DOHH2 (cell line): ENCODE data around the gene SPSB4.

ENCODE experiments used
- H3F3A ChIP-seq: fragments of 200-600 bp; sonication (generic), shearing (Covaris generic); 2 replicates; pipeline ENCODE4 v1.6.0; 2016; ENCODE audit warnings: antibody characterized with exemption, mild to moderate bottlenecking; ENCODE audit not compliant: control insufficient read depth, insufficient read depth
- H3K27ac ChIP-seq: fragments of 200-600 bp; sonication (generic); 2 replicates; pipeline ENCODE4 v1.5.1; 2014; ENCODE audit warnings: low read depth, mild to moderate bottlenecking, low read length, moderate library complexity
- H3K27me3 ChIP-seq: fragments of 200-600 bp; sonication (generic); 2 replicates; pipeline ENCODE4 v1.6.1; 2014; ENCODE audit warnings: mild to moderate bottlenecking, low read length, mixed read lengths; ENCODE audit not compliant: control insufficient read depth
- H3K36me3 ChIP-seq: fragments of 200-600 bp; sonication (generic); 2 replicates; pipeline ENCODE4 v1.6.1; 2014; ENCODE audit warnings: mild to moderate bottlenecking, low read length, moderate library complexity, mixed read lengths; ENCODE audit not compliant: control insufficient read depth
- H3K4me1 ChIP-seq: fragments of 200-600 bp; sonication (generic); 2 replicates; pipeline ENCODE4 v1.6.1; 2014; ENCODE audit warnings: mild to moderate bottlenecking, low read length, mixed read lengths; ENCODE audit not compliant: control insufficient read depth
- H3K4me2 ChIP-seq: fragments of 200-600 bp; sonication (generic); 2 replicates; pipeline ENCODE4 v1.6.0; 2014; ENCODE audit warnings: mild to moderate bottlenecking, low read length, moderate library complexity
- H3K4me3 ChIP-seq: fragments of 200-600 bp; sonication (generic); 2 replicates; pipeline ENCODE4 v1.5.1; 2014; ENCODE audit warnings: mild to moderate bottlenecking, low read length, mixed read lengths
- H3K79me2 ChIP-seq: fragments of 200-600 bp; sonication (generic); 2 replicates; pipeline ENCODE4 v1.6.1; 2014; ENCODE audit warnings: mild to moderate bottlenecking, low read length, mixed read lengths; ENCODE audit not compliant: control insufficient read depth
- H3K9me2 ChIP-seq: fragments of 200-600 bp; sonication (generic); replicated peaks from 2 replicates; pipeline ENCODE4 v1.6.1; 2014; ENCODE audit warnings: mild to moderate bottlenecking, low read length, mixed read lengths; ENCODE audit not compliant: control insufficient read depth
- H3K9me3 ChIP-seq: fragments of 200-600 bp; sonication (generic); 2 replicates; pipeline ENCODE4 v1.6.1; 2014; ENCODE audit warnings: antibody characterized with exemption, low read length, mixed read lengths; ENCODE audit not compliant: control insufficient read depth, insufficient read depth
- H4K20me1 ChIP-seq: fragments of 200-600 bp; sonication (generic); 2 replicates; pipeline ENCODE4 v1.6.0; 2014; ENCODE audit warnings: low read depth, mild to moderate bottlenecking, antibody characterized with exemption, low read length, moderate library complexity; ENCODE audit not compliant: control insufficient read depth, insufficient read depth
- CTCF ChIP-seq: fragments of 200-600 bp; sonication (generic); IDR thresholded peaks from one replicate; pipeline ENCODE4 v1.5.1; 2014; ENCODE audit warnings: antibody characterized with exemption, mild to moderate bottlenecking, low read depth, low read length; ENCODE audit not compliant: poor library complexity, severe bottlenecking
- EZH2phosphoT487 ChIP-seq: fragments of 200-600 bp; sonication (generic); IDR thresholded peaks from 2 replicates; pipeline ENCODE4 v1.6.1; 2017; ENCODE audit warnings: borderline replicate concordance, mild to moderate bottlenecking, antibody characterized with exemption, low read length, moderate library complexity, mixed read lengths

SPSB4 gene

GRCh38 chr3:141150081-141150830 is 99.1 kb downstream of the SPSB4 start:
- H3K36me3 ChIP-seq: no peaks in the 10 kb centered on the region
- TF ChIP-seq EZH2phosphoT487 (no peak), CTCF (no peak)
- no peaks in the 10 kb centered on the region for H3K9me3 ChIP-seq
- no peaks in the 10 kb centered on the region for H3K9me2 ChIP-seq
- no peak overlapping the region for H3K27ac ChIP-seq
- H3K79me2 ChIP-seq: no peaks in the 10 kb centered on the region
- no peaks in the 10 kb centered on the region; the same call in 1 of the 2 replicates for H3K27me3 ChIP-seq
- H3K4me1 ChIP-seq: no peaks in the 10 kb centered on the region
- no peaks in the 10 kb centered on the region for H3F3A ChIP-seq
- H3K4me3 ChIP-seq: no peak overlapping the region
- H4K20me1 ChIP-seq: no peaks in the 10 kb centered on the region
- no peak overlapping the region for H3K4me2 ChIP-seq

- TF ChIP-seq EZH2phosphoT487 (no peak), CTCF (no peak)
- H3K27me3 ChIP-seq: no peaks in the 10 kb centered on the region; the same call in 1 of the 2 replicates
- no peaks in the 10 kb centered on the region for H3K9me2 ChIP-seq
- H3F3A ChIP-seq: no peaks in the 10 kb centered on the region
- no peaks in the 10 kb centered on the region for H3K9me3 ChIP-seq
- H3K4me1 ChIP-seq: no peaks in the 10 kb centered on the region
- H4K20me1 ChIP-seq: no peaks in the 10 kb centered on the region
- no peak overlapping the region for H3K27ac ChIP-seq
- H3K4me2 ChIP-seq: no peak overlapping the region
- H3K79me2 ChIP-seq: no peaks in the 10 kb centered on the region
- no peaks in the 10 kb centered on the region for H3K36me3 ChIP-seq
- H3K4me3 ChIP-seq: no peak overlapping the region
These were observed 99.8 kb downstream of the SPSB4 start for GRCh38 chr3:141150931-141151330.

GRCh38 chr3:141151439-141151838 is 100.3 kb downstream of the SPSB4 start:
- H3F3A ChIP-seq: no peaks in the 10 kb centered on the region
- no peaks in the 10 kb centered on the region for H3K9me2 ChIP-seq
- H3K4me3 ChIP-seq: no peak overlapping the region
- no peaks in the 10 kb centered on the region; the same call in 1 of the 2 replicates for H3K27me3 ChIP-seq
- no peaks in the 10 kb centered on the region for H3K4me1 ChIP-seq
- H4K20me1 ChIP-seq: no peaks in the 10 kb centered on the region
- no peak overlapping the region for H3K27ac ChIP-seq
- TF ChIP-seq EZH2phosphoT487 (no peak), CTCF (no peak)
- no peaks in the 10 kb centered on the region for H3K9me3 ChIP-seq
- no peak overlapping the region for H3K4me2 ChIP-seq
- H3K79me2 ChIP-seq: no peaks in the 10 kb centered on the region
- no peaks in the 10 kb centered on the region for H3K36me3 ChIP-seq
